ENCODE data around the gene SFSWAP. TPM values are rescaled to one million over a fixed set of nuclear protein-coding genes. Genes with fewer than 3 reads are reported as not detected.
A peak's percentile ranks its signal among the peaks of the same experiment; 100 is the strongest.

SFSWAP gene
- total and polyA plus RNA-seq, 2 of the 13 experiments (the other 11 are each of a cell fraction or from before 2014, with no cell fraction given): 17.1 to 27.7 TPM

DNA sequence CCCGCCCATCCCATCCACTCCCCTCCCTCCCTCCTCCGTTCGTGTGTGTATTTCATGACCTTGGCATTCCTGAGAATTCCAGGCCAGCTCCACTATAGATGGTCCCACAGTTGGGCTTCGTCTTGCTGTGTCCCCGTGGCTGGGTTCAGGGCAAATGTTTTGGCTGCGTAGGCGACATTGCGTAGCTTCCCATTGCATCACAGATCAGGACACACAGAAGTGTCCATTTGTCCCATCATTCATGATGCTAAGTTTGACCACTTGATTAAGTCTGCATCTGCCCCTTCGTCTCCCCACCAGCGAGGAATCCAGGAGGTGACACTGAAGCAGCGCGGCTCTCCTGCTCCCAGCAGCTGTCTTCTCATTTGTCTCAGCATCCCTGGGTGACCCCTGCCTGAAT is 78.7 kb downstream of the SFSWAP start:
- no peak for ATAC-seq
- DNase-seq (ENCODE audit: low spot score): peak; percentile 8
- in situ Hi-C loops (cut with HindIII; ENCODE audit: extremely low pct_ligation_motif_present, low pct_unique_long_range_greater_than_20kb) (no loop called here), intact Hi-C loops (cut with micrococcal nuclease; ENCODE audit: unreplicated experiment) (no loop called here)
- Histone ChIP-seq H3K4me3 (replicated peaks in 1 of 3; ENCODE audit: insufficient read depth in 1 of 3, low read depth in 2 of 3, low read length in 3 of 3) (no peak overlapping the region), H4K20me1 (ENCODE audit: insufficient read depth, low read length) (no peaks in the 10 kb centered on the region), H3K4me1 (ENCODE audit: insufficient read depth, low read length) (no peaks in the 10 kb centered on the region), H2AFZ (ENCODE audit: low read length) (no peak overlapping the region), H3K79me2 (ENCODE audit: insufficient read depth, low read length) (no peaks in the 10 kb centered on the region), H3K27ac (ENCODE audit: extremely low read length, insufficient read depth, low read length) (no peak overlapping the region), H3K36me3 (replicated peaks in 1 of 2; ENCODE audit: control insufficient read depth in 1 of 2, insufficient read depth in 2 of 2, low read length in 2 of 2) (peaks cover 8 to 45% of the 10 kb centered on the region in 2 experiments; a peak in 4 of 5 replicates), H3K27me3 (ENCODE audit: control insufficient read depth in 1 of 2, insufficient read depth in 2 of 2, low read length in 2 of 2) (no peaks in the 10 kb centered on the region), H3K9ac (ENCODE audit: insufficient read depth, low read depth, low read length) (no peak overlapping the region), H3K9me3 (ENCODE audit: low read length) (no peaks in the 10 kb centered on the region), H3K4me2 (ENCODE audit: low read depth, low read length) (no peak overlapping the region)
- ChIA-PET POLR2A (no interaction called here), CTCF (ENCODE audit: low intra/inter-chr PET ratio, low total read pairs) (no interaction called here)
- no TSS peak for BruUV-seq (replicated peaks)
- no peak for FAIRE-seq
- TF ChIP-seq, protein P1, sequence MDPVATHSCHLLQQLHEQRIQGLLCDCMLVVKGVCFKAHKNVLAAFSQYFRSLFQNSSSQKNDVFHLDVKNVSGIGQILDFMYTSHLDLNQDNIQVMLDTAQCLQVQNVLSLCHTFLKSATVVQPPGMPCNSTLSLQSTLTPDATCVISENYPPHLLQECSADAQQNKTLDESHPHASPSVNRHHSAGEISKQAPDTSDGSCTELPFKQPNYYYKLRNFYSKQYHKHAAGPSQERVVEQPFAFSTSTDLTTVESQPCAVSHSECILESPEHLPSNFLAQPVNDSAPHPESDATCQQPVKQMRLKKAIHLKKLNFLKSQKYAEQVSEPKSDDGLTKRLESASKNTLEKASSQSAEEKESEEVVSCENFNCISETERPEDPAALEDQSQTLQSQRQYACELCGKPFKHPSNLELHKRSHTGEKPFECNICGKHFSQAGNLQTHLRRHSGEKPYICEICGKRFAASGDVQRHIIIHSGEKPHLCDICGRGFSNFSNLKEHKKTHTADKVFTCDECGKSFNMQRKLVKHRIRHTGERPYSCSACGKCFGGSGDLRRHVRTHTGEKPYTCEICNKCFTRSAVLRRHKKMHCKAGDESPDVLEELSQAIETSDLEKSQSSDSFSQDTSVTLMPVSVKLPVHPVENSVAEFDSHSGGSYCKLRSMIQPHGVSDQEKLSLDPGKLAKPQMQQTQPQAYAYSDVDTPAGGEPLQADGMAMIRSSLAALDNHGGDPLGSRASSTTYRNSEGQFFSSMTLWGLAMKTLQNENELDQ (CRISPR knock-in tag; IDR thresholded peaks at IDR 0.05; ENCODE audit: borderline replicate concordance): no peak
- no peak for TF ChIP-seq PLRG1 (conservative IDR thresholded peaks at IDR 0.05)
- TF ChIP-seq ZNF619 (CRISPR knock-in tag; IDR thresholded peaks at IDR 0.05): no peak
- TF ChIP-seq SP1 (IDR thresholded peaks at IDR 0.05): no peak
- TF ChIP-seq SP1 (CRISPR knock-in tag; IDR thresholded peaks at IDR 0.05): no peak
- no peak for TF ChIP-seq MYNN (CRISPR knock-in tag; IDR thresholded peaks at IDR 0.05; ENCODE audit: low read depth)
- TF ChIP-seq EED (CRISPR knock-in tag; IDR thresholded peaks at IDR 0.05): no peak
- TF ChIP-seq, protein P2, sequence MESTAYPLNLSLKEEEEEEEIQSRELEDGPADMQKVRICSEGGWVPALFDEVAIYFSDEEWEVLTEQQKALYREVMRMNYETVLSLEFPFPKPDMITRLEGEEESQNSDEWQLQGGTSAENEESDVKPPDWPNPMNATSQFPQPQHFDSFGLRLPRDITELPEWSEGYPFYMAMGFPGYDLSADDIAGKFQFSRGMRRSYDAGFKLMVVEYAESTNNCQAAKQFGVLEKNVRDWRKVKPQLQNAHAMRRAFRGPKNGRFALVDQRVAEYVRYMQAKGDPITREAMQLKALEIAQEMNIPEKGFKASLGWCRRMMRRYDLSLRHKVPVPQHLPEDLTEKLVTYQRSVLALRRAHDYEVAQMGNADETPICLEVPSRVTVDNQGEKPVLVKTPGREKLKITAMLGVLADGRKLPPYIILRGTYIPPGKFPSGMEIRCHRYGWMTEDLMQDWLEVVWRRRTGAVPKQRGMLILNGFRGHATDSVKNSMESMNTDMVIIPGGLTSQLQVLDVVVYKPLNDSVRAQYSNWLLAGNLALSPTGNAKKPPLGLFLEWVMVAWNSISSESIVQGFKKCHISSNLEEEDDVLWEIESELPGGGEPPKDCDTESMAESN (CRISPR knock-in tag; conservative IDR thresholded peaks at IDR 0.05): no peak
- TF ChIP-seq ARNTL (CRISPR knock-in tag; IDR thresholded peaks at IDR 0.05): no peak
- TF ChIP-seq DBP (CRISPR knock-in tag; IDR thresholded peaks at IDR 0.05; ENCODE audit: not compliant biosample characterization): no peak
- TF ChIP-seq TOE1 (CRISPR knock-in tag; IDR thresholded peaks at IDR 0.05): no peak
- TF ChIP-seq, protein P3, sequence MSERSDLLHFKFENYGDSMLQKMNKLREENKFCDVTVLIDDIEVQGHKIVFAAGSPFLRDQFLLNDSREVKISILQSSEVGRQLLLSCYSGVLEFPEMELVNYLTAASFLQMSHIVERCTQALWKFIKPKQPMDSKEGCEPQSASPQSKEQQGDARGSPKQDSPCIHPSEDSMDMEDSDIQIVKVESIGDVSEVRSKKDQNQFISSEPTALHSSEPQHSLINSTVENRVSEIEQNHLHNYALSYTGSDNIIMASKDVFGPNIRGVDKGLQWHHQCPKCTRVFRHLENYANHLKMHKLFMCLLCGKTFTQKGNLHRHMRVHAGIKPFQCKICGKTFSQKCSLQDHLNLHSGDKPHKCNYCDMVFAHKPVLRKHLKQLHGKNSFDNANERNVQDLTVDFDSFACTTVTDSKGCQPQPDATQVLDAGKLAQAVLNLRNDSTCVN (CRISPR knock-in tag; IDR thresholded peaks at IDR 0.05; ENCODE audit: borderline replicate concordance): no peak
- TF ChIP-seq ZBTB14 (CRISPR knock-in tag; IDR thresholded peaks at IDR 0.05): no peak
- TF ChIP-seq CCAR2 (optimal IDR thresholded peaks at IDR 0.05; ENCODE audit: low read depth, low read length): no peak
- no peak for TF ChIP-seq MZF1 (CRISPR knock-in tag; IDR thresholded peaks at IDR 0.05; ENCODE audit: borderline replicate concordance)
- TF ChIP-seq SRF (IDR thresholded peaks at IDR 0.05; ENCODE audit: low read depth, low read length): no peak
- WGBS (ENCODE audit: low lambda C conversion rate): 85% methylated on average over 12 of the region's 12 CpGs
